Breast epithelium (tissue), 4 donors: ENCODE measurements around the gene GRB2. TPM values are rescaled to one million over a fixed set of nuclear protein-coding genes. Genes with fewer than 3 reads are reported as not detected.

Experiments
- DNase-seq, 2 donors: peaks; one replicate each; pipeline ENCODE4 v3.0.0-alpha.2; 2019; ENCODE audit warnings: low spot score in 2 of 2
- H3K27ac ChIP-seq, 2 donors: fragments of 200-600 bp; sonication (generic) in 1 of 2; one replicate each; pipeline ENCODE4 v1.5.1; 2016 to 2019; ENCODE audit warnings: mild to moderate bottlenecking in 1 of 2
- H3K27me3 ChIP-seq, 2 donors: fragments of 200-600 bp; sonication (generic) in 1 of 2; one replicate each; pipeline versions ENCODE4 v1.5.1 to v1.6.0; 2017 to 2019; ENCODE audit warnings: control low read depth in 1 of 2, mild to moderate bottlenecking in 1 of 2
- H3K36me3 ChIP-seq: fragments of 200-600 bp; one replicate; pipeline ENCODE4 v1.5.1; 2019
- H3K4me1 ChIP-seq, 2 donors: fragments of 200-600 bp; sonication (generic); one replicate each; pipeline ENCODE4 v1.5.1; 2016 to 2019; ENCODE audit warnings: control low read depth in 1 of 2
- H3K4me3 ChIP-seq, 3 donors: fragments of 200-600 bp; sonication (generic); 1 replicate in 2 of 3; 2 replicates in 1 of 3; pipeline ENCODE4 v1.5.1; 2016 to 2019; ENCODE audit warnings: mild to moderate bottlenecking in 3 of 3, moderate library complexity in 2 of 3
- H3K9me3 ChIP-seq, 2 donors: fragments of 200-600 bp; sonication (generic) in 1 of 2; one replicate each; pipeline ENCODE4 v1.5.1; 2016 to 2019; ENCODE audit warnings: control low read depth in 1 of 2
- POLR2A ChIP-seq: fragments of 450-650 bp; IDR thresholded peaks from one replicate; pipeline ENCODE4 v1.6.1; 2016; ENCODE audit warnings: antibody characterized with exemption, mild to moderate bottlenecking, moderate library complexity
- POLR2AphosphoS5 ChIP-seq, 3 donors: sonication (generic); formaldehyde crosslinking; IDR thresholded peaks; one replicate each; pipeline ENCODE4 v1.6.1; 2017; ENCODE audit warnings: antibody characterized with exemption in 3 of 3
- intact Hi-C: fragments of 100-400 bp; cut with DNase I; formaldehyde crosslinking; loops from one replicate; pipeline ENCODE4 v1.15.1; 2023; ENCODE audit warnings: low total_unique reads
- total RNA-seq, 3 donors: library from RNA; depleted of rRNA; stranded (reverse); fragments of >200 nt; gene quantifications; one replicate each; pipeline ENCODE4 v1.1.0, GENCODE V29; 2016
- TF ChIP-seq, protein P1 (sequence below), 3 donors: fragments of 450-650 bp; IDR thresholded peaks; one replicate each; pipeline ENCODE4 v1.5.1; 2016 to 2017; ENCODE audit warnings: antibody characterized with exemption in 3 of 3, mild to moderate bottlenecking in 3 of 3, moderate library complexity in 3 of 3

The GRB2 gene
- total RNA-seq, 3 donors from 2014 or later = 72.4 to 104 (median 77.1) TPM

DNA sequence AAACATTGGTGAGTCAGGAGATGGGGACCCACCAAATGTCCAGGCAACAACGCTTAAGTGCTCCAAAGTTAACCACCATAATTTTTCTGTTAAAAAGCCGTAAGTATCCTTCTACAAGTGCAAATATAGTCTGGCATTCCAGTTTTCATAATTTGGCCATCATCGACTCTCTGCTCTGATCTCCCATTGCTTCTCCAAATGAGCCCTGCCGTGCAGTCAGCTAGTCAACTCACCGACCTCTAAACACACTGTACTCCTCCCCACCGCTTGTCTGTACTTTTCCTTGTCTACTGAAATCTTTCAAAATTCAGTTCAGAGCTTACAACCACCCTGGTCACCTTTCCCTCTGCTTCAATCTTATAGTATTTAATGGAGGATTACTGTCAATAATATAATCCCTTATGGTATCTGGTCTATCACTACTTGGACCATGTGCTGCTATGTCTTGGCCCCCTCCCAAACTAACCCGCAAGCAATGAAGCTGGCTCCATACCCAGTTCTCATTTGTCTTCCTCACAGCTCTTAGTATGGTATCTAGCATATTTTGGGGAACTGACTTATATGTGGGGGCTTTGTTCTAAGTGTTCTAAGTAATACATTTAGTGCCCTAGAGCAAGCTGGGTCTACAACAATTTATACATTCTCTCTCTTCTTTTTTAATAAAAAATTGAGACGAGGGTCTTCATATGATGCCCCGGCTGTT lies 63.5 kb downstream of the GRB2 start:
- H3K27me3 ChIP-seq = no peaks in the 10 kb centered on the region
- no peaks in the 10 kb centered on the region for H3K36me3 ChIP-seq
- TF ChIP-seq, protein P1, sequence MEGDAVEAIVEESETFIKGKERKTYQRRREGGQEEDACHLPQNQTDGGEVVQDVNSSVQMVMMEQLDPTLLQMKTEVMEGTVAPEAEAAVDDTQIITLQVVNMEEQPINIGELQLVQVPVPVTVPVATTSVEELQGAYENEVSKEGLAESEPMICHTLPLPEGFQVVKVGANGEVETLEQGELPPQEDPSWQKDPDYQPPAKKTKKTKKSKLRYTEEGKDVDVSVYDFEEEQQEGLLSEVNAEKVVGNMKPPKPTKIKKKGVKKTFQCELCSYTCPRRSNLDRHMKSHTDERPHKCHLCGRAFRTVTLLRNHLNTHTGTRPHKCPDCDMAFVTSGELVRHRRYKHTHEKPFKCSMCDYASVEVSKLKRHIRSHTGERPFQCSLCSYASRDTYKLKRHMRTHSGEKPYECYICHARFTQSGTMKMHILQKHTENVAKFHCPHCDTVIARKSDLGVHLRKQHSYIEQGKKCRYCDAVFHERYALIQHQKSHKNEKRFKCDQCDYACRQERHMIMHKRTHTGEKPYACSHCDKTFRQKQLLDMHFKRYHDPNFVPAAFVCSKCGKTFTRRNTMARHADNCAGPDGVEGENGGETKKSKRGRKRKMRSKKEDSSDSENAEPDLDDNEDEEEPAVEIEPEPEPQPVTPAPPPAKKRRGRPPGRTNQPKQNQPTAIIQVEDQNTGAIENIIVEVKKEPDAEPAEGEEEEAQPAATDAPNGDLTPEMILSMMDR (IDR thresholded peaks at IDR 0.05) = no peak
- TF ChIP-seq POLR2AphosphoS5 (IDR thresholded peaks at IDR 0.05) = no peak
- TF ChIP-seq POLR2A = no peak
- H3K27ac ChIP-seq = no peak overlapping the region
- H3K4me3 ChIP-seq = no peak overlapping the region
- H3K4me1 ChIP-seq = no peaks in the 10 kb centered on the region
- H3K9me3 ChIP-seq = no peaks in the 10 kb centered on the region
- no peak for DNase-seq
- intact Hi-C loops = no loop called here

GRCh38 chr17:75340631-75341030 lies 64.8 kb downstream of the GRB2 start:
- intact Hi-C loops = no loop called here
- TF ChIP-seq POLR2A (no peak), POLR2AphosphoS5 (IDR thresholded peaks at IDR 0.05) (no peak)
- TF ChIP-seq, protein P1 (IDR thresholded peaks at IDR 0.05) = no peak
- DNase-seq = no peak
- Histone ChIP-seq H3K36me3 (no peaks in the 10 kb centered on the region), H3K9me3 (no peaks in the 10 kb centered on the region), H3K4me1 (no peaks in the 10 kb centered on the region), H3K27ac (no peak overlapping the region), H3K27me3 (no peaks in the 10 kb centered on the region), H3K4me3 (no peak overlapping the region)

DNA sequence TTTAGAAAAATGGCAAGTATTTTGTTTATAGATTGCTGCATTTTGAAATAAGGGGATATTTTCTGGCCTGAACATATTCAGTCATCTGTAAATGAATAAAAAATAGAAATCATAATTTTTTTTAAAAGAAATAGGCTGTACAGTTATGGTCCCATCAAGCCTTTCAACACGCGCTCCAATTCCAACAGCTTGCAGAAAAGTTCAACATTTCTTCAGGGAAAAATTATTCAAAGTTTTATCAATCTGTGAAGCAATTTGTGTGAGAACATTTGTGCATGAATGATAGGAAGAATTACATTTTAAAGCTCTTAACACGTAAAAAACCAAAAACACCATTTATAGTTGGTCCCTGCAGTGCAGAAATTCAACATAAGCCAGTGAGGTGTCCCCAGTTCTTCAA lies 65.5 kb downstream of the GRB2 start:
- H3K27me3 ChIP-seq = no peaks in the 10 kb centered on the region
- TF ChIP-seq POLR2AphosphoS5 (IDR thresholded peaks at IDR 0.05) = no peak
- TF ChIP-seq POLR2A = no peak
- TF ChIP-seq, protein P1 (IDR thresholded peaks at IDR 0.05) = no peak
- no peaks in the 10 kb centered on the region for H3K36me3 ChIP-seq
- H3K9me3 ChIP-seq = no peaks in the 10 kb centered on the region
- no peak overlapping the region for H3K4me3 ChIP-seq
- intact Hi-C loops = no loop called here
- no peak for DNase-seq
- no peaks in the 10 kb centered on the region for H3K4me1 ChIP-seq
- H3K27ac ChIP-seq = no peak overlapping the region

- intact Hi-C loops = no loop called here
- H3K4me3 ChIP-seq = no peak overlapping the region
- peak overlapping the region in 1 of 2 donors; percentile 78 for H3K27ac ChIP-seq
These were observed 67.1 kb downstream of the GRB2 start for GRCh38 chr17:75338335-75338734.

GRCh38 chr17:75335315-75335714 lies 70.2 kb downstream of the GRB2 start:
- H3K9me3 ChIP-seq = no peaks in the 10 kb centered on the region
- intact Hi-C loops = no loop called here
- no peak overlapping the region for H3K27ac ChIP-seq
- no peak overlapping the region for H3K4me3 ChIP-seq
- no peaks in the 10 kb centered on the region for H3K27me3 ChIP-seq
- no peak for TF ChIP-seq POLR2AphosphoS5 (IDR thresholded peaks at IDR 0.05)
- TF ChIP-seq, protein P1 (IDR thresholded peaks at IDR 0.05) = no peak
- TF ChIP-seq POLR2A = no peak
- DNase-seq = no peak
- no peaks in the 10 kb centered on the region for H3K4me1 ChIP-seq
- no peaks in the 10 kb centered on the region for H3K36me3 ChIP-seq

More at GRCh38 chr17:75338335-75338734, 67.1 kb downstream of the GRB2 start:
- no peaks in the 10 kb centered on the region for H3K9me3 ChIP-seq
- TF ChIP-seq POLR2A (no peak), POLR2AphosphoS5 (IDR thresholded peaks at IDR 0.05) (no peak)
- TF ChIP-seq, protein P1 (IDR thresholded peaks at IDR 0.05) = no peak
- no peak for DNase-seq
- no peaks in the 10 kb centered on the region for H3K4me1 ChIP-seq
- H3K36me3 ChIP-seq = no peaks in the 10 kb centered on the region
- no peaks in the 10 kb centered on the region for H3K27me3 ChIP-seq
